ENCODE measurements around the gene HOXD3. TPM values are rescaled to one million over a fixed set of nuclear protein-coding genes. Genes with fewer than 3 reads are reported as not detected.

HOXD3 gene
- total and polyA plus RNA-seq, 4 donors: not detected

GRCh38 chr2:176147800-176148496, 9.2 kb upstream of the HOXD3 start:
- Histone ChIP-seq H3K4me3 (ENCODE audit: low read depth in 1 of 3, low read length in 3 of 3) (no peak overlapping the region), H3K9me3 (ENCODE audit: control insufficient read depth in 4 of 4, low read length in 3 of 4) (no peaks in the 10 kb centered on the region), H3K27me3 (ENCODE audit: control insufficient read depth in 4 of 4, insufficient read depth in 4 of 4, low read length in 3 of 4) (peaks cover 9 to 33% (median 18%) of the 10 kb centered on the region in 4 donors), H3K36me3 (ENCODE audit: control insufficient read depth in 4 of 4, insufficient read depth in 3 of 4, low read depth in 1 of 4, low read length in 3 of 4) (no peaks in the 10 kb centered on the region), H3K9ac (ENCODE audit: low read depth in 1 of 2, low read length in 2 of 2) (no peak overlapping the region), H3K27ac (ENCODE audit: low read depth in 1 of 2, low read length in 2 of 2) (no peak overlapping the region), H3K4me1 (ENCODE audit: control insufficient read depth in 4 of 4, insufficient read depth in 4 of 4, low read length in 3 of 4) (peaks cover 0 to 8% (median 2%) of the 10 kb centered on the region in 4 donors)
- no peak for DNase-seq (ENCODE audit: low spot score)
- 15% methylated on average over 31 of the region's 31 CpGs for WGBS
- TF ChIP-seq HNF4G (IDR thresholded peaks at IDR 0.05) (no peak), GABPA (IDR thresholded peaks at IDR 0.05 in 1 of 2, conservative IDR thresholded peaks at IDR 0.05 in 1 of 2) (no peak), RAD21 (IDR thresholded peaks at IDR 0.05) (no peak), HNF4A (conservative IDR thresholded peaks at IDR 0.05) (no peak), ATF3 (IDR thresholded peaks at IDR 0.05) (no peak), FOXA2 (IDR thresholded peaks at IDR 0.05) (no peak), FOXA1 (IDR thresholded peaks at IDR 0.05) (no peak), ZBTB33 (IDR thresholded peaks at IDR 0.05) (no peak), NR2F2 (IDR thresholded peaks at IDR 0.05) (no peak), SP1 (IDR thresholded peaks at IDR 0.05) (no peak), MAX (IDR thresholded peaks at IDR 0.05) (no peak), YY1 (IDR thresholded peaks at IDR 0.05) (no peak), CTCF (IDR thresholded peaks at IDR 0.05; ENCODE audit: low read depth, low read length, missing input control) (no peak), EGR1 (IDR thresholded peaks at IDR 0.05; ENCODE audit: low read depth in 2 of 2) (no peak), RXRA (IDR thresholded peaks at IDR 0.05) (no peak), REST (IDR thresholded peaks at IDR 0.05) (no peak), JUND (IDR thresholded peaks at IDR 0.05) (no peak), TAF1 (conservative IDR thresholded peaks at IDR 0.05) (no peak)

All from liver (tissue), 9 donors.